ENCODE results near the gene SUCLG2.

Gene SUCLG2

GRCh38 chr3:67325231-67325630 is 329.2 kb downstream of the SUCLG2 start:
- no peak for FAIRE-seq
- no peak for DNase-seq (ENCODE audit: low spot score)
